Measurements from ENCODE around the gene DISP2.

DNA sequence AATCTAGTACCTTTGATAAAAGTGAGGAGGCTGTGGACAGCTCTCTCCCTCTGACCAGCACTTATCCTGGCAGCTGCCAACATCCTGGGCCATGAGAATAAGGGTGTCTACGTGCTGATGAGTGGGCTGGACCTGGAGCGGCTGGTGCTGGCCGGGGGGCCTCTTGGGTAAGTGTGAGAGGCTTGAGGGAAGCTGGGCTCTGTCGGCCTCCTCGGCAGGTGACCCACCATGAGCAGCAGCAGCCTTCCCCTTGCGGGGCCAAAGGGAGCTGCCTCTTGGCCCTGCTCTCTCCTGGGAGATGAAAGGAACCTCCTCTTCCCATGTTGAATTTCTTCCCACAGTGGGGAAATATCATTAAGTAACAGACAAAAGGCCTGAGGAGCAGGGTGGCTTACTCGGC, 56.8 kb downstream of the DISP2 start:
- TF ChIP-seq, protein P1, sequence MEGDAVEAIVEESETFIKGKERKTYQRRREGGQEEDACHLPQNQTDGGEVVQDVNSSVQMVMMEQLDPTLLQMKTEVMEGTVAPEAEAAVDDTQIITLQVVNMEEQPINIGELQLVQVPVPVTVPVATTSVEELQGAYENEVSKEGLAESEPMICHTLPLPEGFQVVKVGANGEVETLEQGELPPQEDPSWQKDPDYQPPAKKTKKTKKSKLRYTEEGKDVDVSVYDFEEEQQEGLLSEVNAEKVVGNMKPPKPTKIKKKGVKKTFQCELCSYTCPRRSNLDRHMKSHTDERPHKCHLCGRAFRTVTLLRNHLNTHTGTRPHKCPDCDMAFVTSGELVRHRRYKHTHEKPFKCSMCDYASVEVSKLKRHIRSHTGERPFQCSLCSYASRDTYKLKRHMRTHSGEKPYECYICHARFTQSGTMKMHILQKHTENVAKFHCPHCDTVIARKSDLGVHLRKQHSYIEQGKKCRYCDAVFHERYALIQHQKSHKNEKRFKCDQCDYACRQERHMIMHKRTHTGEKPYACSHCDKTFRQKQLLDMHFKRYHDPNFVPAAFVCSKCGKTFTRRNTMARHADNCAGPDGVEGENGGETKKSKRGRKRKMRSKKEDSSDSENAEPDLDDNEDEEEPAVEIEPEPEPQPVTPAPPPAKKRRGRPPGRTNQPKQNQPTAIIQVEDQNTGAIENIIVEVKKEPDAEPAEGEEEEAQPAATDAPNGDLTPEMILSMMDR (IDR thresholded peaks at IDR 0.05; ENCODE audit: low read depth, low read length, missing input control), result no peak
- TF ChIP-seq JUND (IDR thresholded peaks at IDR 0.05), result no peak
- TF ChIP-seq, protein P2, sequence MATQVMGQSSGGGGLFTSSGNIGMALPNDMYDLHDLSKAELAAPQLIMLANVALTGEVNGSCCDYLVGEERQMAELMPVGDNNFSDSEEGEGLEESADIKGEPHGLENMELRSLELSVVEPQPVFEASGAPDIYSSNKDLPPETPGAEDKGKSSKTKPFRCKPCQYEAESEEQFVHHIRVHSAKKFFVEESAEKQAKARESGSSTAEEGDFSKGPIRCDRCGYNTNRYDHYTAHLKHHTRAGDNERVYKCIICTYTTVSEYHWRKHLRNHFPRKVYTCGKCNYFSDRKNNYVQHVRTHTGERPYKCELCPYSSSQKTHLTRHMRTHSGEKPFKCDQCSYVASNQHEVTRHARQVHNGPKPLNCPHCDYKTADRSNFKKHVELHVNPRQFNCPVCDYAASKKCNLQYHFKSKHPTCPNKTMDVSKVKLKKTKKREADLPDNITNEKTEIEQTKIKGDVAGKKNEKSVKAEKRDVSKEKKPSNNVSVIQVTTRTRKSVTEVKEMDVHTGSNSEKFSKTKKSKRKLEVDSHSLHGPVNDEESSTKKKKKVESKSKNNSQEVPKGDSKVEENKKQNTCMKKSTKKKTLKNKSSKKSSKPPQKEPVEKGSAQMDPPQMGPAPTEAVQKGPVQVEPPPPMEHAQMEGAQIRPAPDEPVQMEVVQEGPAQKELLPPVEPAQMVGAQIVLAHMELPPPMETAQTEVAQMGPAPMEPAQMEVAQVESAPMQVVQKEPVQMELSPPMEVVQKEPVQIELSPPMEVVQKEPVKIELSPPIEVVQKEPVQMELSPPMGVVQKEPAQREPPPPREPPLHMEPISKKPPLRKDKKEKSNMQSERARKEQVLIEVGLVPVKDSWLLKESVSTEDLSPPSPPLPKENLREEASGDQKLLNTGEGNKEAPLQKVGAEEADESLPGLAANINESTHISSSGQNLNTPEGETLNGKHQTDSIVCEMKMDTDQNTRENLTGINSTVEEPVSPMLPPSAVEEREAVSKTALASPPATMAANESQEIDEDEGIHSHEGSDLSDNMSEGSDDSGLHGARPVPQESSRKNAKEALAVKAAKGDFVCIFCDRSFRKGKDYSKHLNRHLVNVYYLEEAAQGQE (IDR thresholded peaks at IDR 0.05), result no peak
- no peak for TF ChIP-seq FOXA2 (IDR thresholded peaks at IDR 0.05)
- TF ChIP-seq, protein P3, sequence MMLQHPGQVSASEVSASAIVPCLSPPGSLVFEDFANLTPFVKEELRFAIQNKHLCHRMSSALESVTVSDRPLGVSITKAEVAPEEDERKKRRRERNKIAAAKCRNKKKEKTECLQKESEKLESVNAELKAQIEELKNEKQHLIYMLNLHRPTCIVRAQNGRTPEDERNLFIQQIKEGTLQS (IDR thresholded peaks at IDR 0.05), result no peak
- no peak for TF ChIP-seq TAF1 (conservative IDR thresholded peaks at IDR 0.05)
- TF ChIP-seq, protein P4, sequence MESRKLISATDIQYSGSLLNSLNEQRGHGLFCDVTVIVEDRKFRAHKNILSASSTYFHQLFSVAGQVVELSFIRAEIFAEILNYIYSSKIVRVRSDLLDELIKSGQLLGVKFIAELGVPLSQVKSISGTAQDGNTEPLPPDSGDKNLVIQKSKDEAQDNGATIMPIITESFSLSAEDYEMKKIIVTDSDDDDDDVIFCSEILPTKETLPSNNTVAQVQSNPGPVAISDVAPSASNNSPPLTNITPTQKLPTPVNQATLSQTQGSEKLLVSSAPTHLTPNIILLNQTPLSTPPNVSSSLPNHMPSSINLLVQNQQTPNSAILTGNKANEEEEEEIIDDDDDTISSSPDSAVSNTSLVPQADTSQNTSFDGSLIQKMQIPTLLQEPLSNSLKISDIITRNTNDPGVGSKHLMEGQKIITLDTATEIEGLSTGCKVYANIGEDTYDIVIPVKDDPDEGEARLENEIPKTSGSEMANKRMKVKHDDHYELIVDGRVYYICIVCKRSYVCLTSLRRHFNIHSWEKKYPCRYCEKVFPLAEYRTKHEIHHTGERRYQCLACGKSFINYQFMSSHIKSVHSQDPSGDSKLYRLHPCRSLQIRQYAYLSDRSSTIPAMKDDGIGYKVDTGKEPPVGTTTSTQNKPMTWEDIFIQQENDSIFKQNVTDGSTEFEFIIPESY (IDR thresholded peaks at IDR 0.05), result no peak
- TF ChIP-seq EGR1 (IDR thresholded peaks at IDR 0.05; ENCODE audit: low read depth in 2 of 2), result no peak

Measured in liver (tissue), 3 donors.